ENCODE results near the gene COLEC11. TPM values are rescaled to one million over a fixed set of nuclear protein-coding genes. Genes with fewer than 3 reads are reported as not detected.

COLEC11 gene
- total and polyA plus RNA-seq, 2 donors: 5.2 to 9.2 TPM

GRCh38 chr2:3580449-3580848 is 14.5 kb upstream of the COLEC11 start:
- Histone ChIP-seq H3K27me3 (ENCODE audit: control insufficient read depth in 2 of 2, insufficient read depth in 1 of 2, low read length in 1 of 2) (no peaks in the 10 kb centered on the region), H3K4me3 (ENCODE audit: low read length in 2 of 2) (no peak overlapping the region), H3K4me1 (ENCODE audit: control insufficient read depth in 2 of 2, insufficient read depth in 2 of 2, low read length in 2 of 2) (peaks cover 3 to 14% of the 10 kb centered on the region in 2 donors), H3K9me3 (ENCODE audit: control insufficient read depth in 2 of 2, insufficient read depth in 1 of 2, low read length in 1 of 2) (no peaks in the 10 kb centered on the region), H3K27ac (ENCODE audit: low read depth in 1 of 2, low read length in 1 of 2) (no peak overlapping the region), H3K36me3 (ENCODE audit: control insufficient read depth in 2 of 2, insufficient read depth in 2 of 2, low read length in 1 of 2) (peaks cover 43 to 82% of the 10 kb centered on the region in 2 donors)
- WGBS: 96% methylated on average over 5 of the region's 5 CpGs
- DNase-seq (ENCODE audit: low read depth in 6 of 9, low spot score in 9 of 9): no peak

GRCh38 chr2:3581367-3582262 is 13.3 kb upstream of the COLEC11 start:
- H3K4me1 ChIP-seq (ENCODE audit: control insufficient read depth in 2 of 2, insufficient read depth in 2 of 2, low read length in 2 of 2): peaks cover 3 to 6% of the 10 kb centered on the region in 2 donors

GRCh38 chr2:3584076-3584475 is 10.8 kb upstream of the COLEC11 start:
- no peaks in the 10 kb centered on the region for H3K9me3 ChIP-seq (ENCODE audit: control insufficient read depth in 2 of 2, insufficient read depth in 1 of 2, low read length in 1 of 2)
- no peak overlapping the region for H3K27ac ChIP-seq (ENCODE audit: low read depth in 1 of 2, low read length in 1 of 2)
- peaks cover 36 to 63% of the 10 kb centered on the region in 2 donors for H3K36me3 ChIP-seq (ENCODE audit: control insufficient read depth in 2 of 2, insufficient read depth in 2 of 2, low read length in 1 of 2)
- WGBS: 98% methylated on average over 6 of the region's 6 CpGs
- no peaks in the 10 kb centered on the region for H3K4me1 ChIP-seq (ENCODE audit: control insufficient read depth in 2 of 2, insufficient read depth in 2 of 2, low read length in 2 of 2)
- H3K4me3 ChIP-seq (ENCODE audit: low read length in 2 of 2): no peak overlapping the region
- DNase-seq (ENCODE audit: low read depth in 6 of 9, low spot score in 9 of 9): no peak
- no peaks in the 10 kb centered on the region for H3K27me3 ChIP-seq (ENCODE audit: control insufficient read depth in 2 of 2, insufficient read depth in 1 of 2, low read length in 1 of 2)

More at GRCh38 chr2:3581367-3582262, 13.3 kb upstream of the COLEC11 start:
- WGBS: 95% methylated on average over 13 of the region's 13 CpGs
- H3K27me3 ChIP-seq (ENCODE audit: control insufficient read depth in 2 of 2, insufficient read depth in 1 of 2, low read length in 1 of 2): no peaks in the 10 kb centered on the region
- peaks cover 45 to 85% of the 10 kb centered on the region in 2 donors for H3K36me3 ChIP-seq (ENCODE audit: control insufficient read depth in 2 of 2, insufficient read depth in 2 of 2, low read length in 1 of 2)
- no peak for DNase-seq (ENCODE audit: low read depth in 6 of 9, low spot score in 9 of 9)
- H3K9me3 ChIP-seq (ENCODE audit: control insufficient read depth in 2 of 2, insufficient read depth in 1 of 2, low read length in 1 of 2): no peaks in the 10 kb centered on the region
- no peak overlapping the region for H3K4me3 ChIP-seq (ENCODE audit: low read length in 2 of 2)
- no peak overlapping the region for H3K27ac ChIP-seq (ENCODE audit: low read depth in 1 of 2, low read length in 1 of 2)

GRCh38 chr2:3584608-3585260 is 10.2 kb upstream of the COLEC11 start:
- Histone ChIP-seq H3K4me1 (ENCODE audit: control insufficient read depth in 2 of 2, insufficient read depth in 2 of 2, low read length in 2 of 2) (no peaks in the 10 kb centered on the region), H3K36me3 (ENCODE audit: control insufficient read depth in 2 of 2, insufficient read depth in 2 of 2, low read length in 1 of 2) (peaks cover 31 to 56% of the 10 kb centered on the region in 2 donors), H3K27me3 (ENCODE audit: control insufficient read depth in 2 of 2, insufficient read depth in 1 of 2, low read length in 1 of 2) (no peaks in the 10 kb centered on the region), H3K27ac (ENCODE audit: low read depth in 1 of 2, low read length in 1 of 2) (peak overlapping the region in 1 of 2 donors; percentile 17), H3K9me3 (ENCODE audit: control insufficient read depth in 2 of 2, insufficient read depth in 1 of 2, low read length in 1 of 2) (no peaks in the 10 kb centered on the region), H3K4me3 (ENCODE audit: low read length in 2 of 2) (no peak overlapping the region)
- DNase-seq (ENCODE audit: low read depth in 6 of 9, low spot score in 9 of 9): no peak
- 49% methylated on average over 4 of the region's 4 CpGs for WGBS

- Histone ChIP-seq H3K9me3 (ENCODE audit: control insufficient read depth in 2 of 2, insufficient read depth in 1 of 2, low read length in 1 of 2) (no peaks in the 10 kb centered on the region), H3K4me3 (ENCODE audit: low read length in 2 of 2) (no peak overlapping the region), H3K36me3 (ENCODE audit: control insufficient read depth in 2 of 2, insufficient read depth in 2 of 2, low read length in 1 of 2) (peaks cover 24 to 49% of the 10 kb centered on the region in 2 donors), H3K27ac (ENCODE audit: low read depth in 1 of 2, low read length in 1 of 2) (peak overlapping the region in 1 of 2 donors; percentile 17), H3K4me1 (ENCODE audit: control insufficient read depth in 2 of 2, insufficient read depth in 2 of 2, low read length in 2 of 2) (no peaks in the 10 kb centered on the region), H3K27me3 (ENCODE audit: control insufficient read depth in 2 of 2, insufficient read depth in 1 of 2, low read length in 1 of 2) (no peaks in the 10 kb centered on the region)
- no peak for DNase-seq (ENCODE audit: low read depth in 6 of 9, low spot score in 9 of 9)
- WGBS: 91% methylated on average over 29 of the region's 29 CpGs
Observed at GRCh38 chr2:3585261-3586109, 9.4 kb upstream of the COLEC11 start.

GRCh38 chr2:3586220-3586619 is 8.7 kb upstream of the COLEC11 start:
- Histone ChIP-seq H3K4me3 (ENCODE audit: low read length in 2 of 2) (no peak overlapping the region), H3K27ac (ENCODE audit: low read depth in 1 of 2, low read length in 1 of 2) (peak overlapping the region in 1 of 2 donors; percentile 11)
- 98% methylated on average over 16 of the region's 16 CpGs for WGBS

GRCh38 chr2:3587021-3587420 is 7.9 kb upstream of the COLEC11 start:
- H3K36me3 ChIP-seq (ENCODE audit: control insufficient read depth in 2 of 2, insufficient read depth in 2 of 2, low read length in 1 of 2): peaks cover 13 to 33% of the 10 kb centered on the region in 2 donors
- WGBS: 97% methylated on average over 5 of the region's 5 CpGs
- no peaks in the 10 kb centered on the region for H3K4me1 ChIP-seq (ENCODE audit: control insufficient read depth in 2 of 2, insufficient read depth in 2 of 2, low read length in 2 of 2)
- no peak overlapping the region for H3K4me3 ChIP-seq (ENCODE audit: low read length in 2 of 2)
- no peak for DNase-seq (ENCODE audit: low read depth in 6 of 9, low spot score in 9 of 9)
- H3K27ac ChIP-seq (ENCODE audit: low read depth in 1 of 2, low read length in 1 of 2): no peak overlapping the region
- no peaks in the 10 kb centered on the region for H3K9me3 ChIP-seq (ENCODE audit: control insufficient read depth in 2 of 2, insufficient read depth in 1 of 2, low read length in 1 of 2)
- no peaks in the 10 kb centered on the region for H3K27me3 ChIP-seq (ENCODE audit: control insufficient read depth in 2 of 2, insufficient read depth in 1 of 2, low read length in 1 of 2)

More at GRCh38 chr2:3586220-3586619, 8.7 kb upstream of the COLEC11 start:
- Histone ChIP-seq H3K4me1 (ENCODE audit: control insufficient read depth in 2 of 2, insufficient read depth in 2 of 2, low read length in 2 of 2) (no peaks in the 10 kb centered on the region), H3K27me3 (ENCODE audit: control insufficient read depth in 2 of 2, insufficient read depth in 1 of 2, low read length in 1 of 2) (no peaks in the 10 kb centered on the region), H3K9me3 (ENCODE audit: control insufficient read depth in 2 of 2, insufficient read depth in 1 of 2, low read length in 1 of 2) (no peaks in the 10 kb centered on the region), H3K36me3 (ENCODE audit: control insufficient read depth in 2 of 2, insufficient read depth in 2 of 2, low read length in 1 of 2) (peaks cover 18 to 41% of the 10 kb centered on the region in 2 donors)
- no peak for DNase-seq (ENCODE audit: low read depth in 6 of 9, low spot score in 9 of 9)

- H3K9me3 ChIP-seq (ENCODE audit: control insufficient read depth in 2 of 2, insufficient read depth in 1 of 2, low read length in 1 of 2): no peaks in the 10 kb centered on the region
- H3K27me3 ChIP-seq (ENCODE audit: control insufficient read depth in 2 of 2, insufficient read depth in 1 of 2, low read length in 1 of 2): no peaks in the 10 kb centered on the region
- no peaks in the 10 kb centered on the region for H3K4me1 ChIP-seq (ENCODE audit: control insufficient read depth in 2 of 2, insufficient read depth in 2 of 2, low read length in 2 of 2)
- no peak for DNase-seq (ENCODE audit: low read depth in 6 of 9, low spot score in 9 of 9)
- H3K27ac ChIP-seq (ENCODE audit: low read depth in 1 of 2, low read length in 1 of 2): no peak overlapping the region
- peaks cover 11 to 29% of the 10 kb centered on the region in 2 donors for H3K36me3 ChIP-seq (ENCODE audit: control insufficient read depth in 2 of 2, insufficient read depth in 2 of 2, low read length in 1 of 2)
- whole genome bisulfite sequencing: 95% methylated on average over 6 of the region's 6 CpGs
- H3K4me3 ChIP-seq (ENCODE audit: low read length in 2 of 2): no peak overlapping the region
Observed at GRCh38 chr2:3587432-3587831, 7.5 kb upstream of the COLEC11 start.

Measured in thymus (tissue), 11 donors.